ENCODE measurements around the gene CCAR1.
"Not testable (repeated sequence)": the region's sequence is repeated elsewhere in the genome, so short reads cannot be mapped to it uniquely, and the experiment has no call there.

CCAR1 gene

GRCh38 chr10:68720793-68721672, at the start of gene CCAR1:
Gene CCAR1, plus strand, starts transcription at chr10:68721239. Its CDS starts 1,266 bp downstream, at chr10:68722505.
- DNase-seq: peak; percentile 96

- DNase-seq: no peak
Observed at GRCh38 chr10:68684413-68684812, 36.6 kb upstream of the CCAR1 start.

GRCh38 chr10:68696018-68696417, 25.0 kb upstream of the CCAR1 start:
- DNase-seq: no peak

GRCh38 chr10:68697106-68697505, 23.9 kb upstream of the CCAR1 start:
- no peak for DNase-seq

- no peak for DNase-seq
Observed at GRCh38 chr10:68700197-68700596, 20.8 kb upstream of the CCAR1 start.

GRCh38 chr10:68705548-68705947, 15.5 kb upstream of the CCAR1 start:
- no peak for DNase-seq

- not testable (repeated sequence) for DNase-seq
Observed at GRCh38 chr10:68708987-68709386, 12.1 kb upstream of the CCAR1 start.

GRCh38 chr10:68713065-68713464, 8.0 kb upstream of the CCAR1 start:
- not testable (repeated sequence) for DNase-seq

- no peak for DNase-seq
Observed at GRCh38 chr10:68717435-68717834, 3.6 kb upstream of the CCAR1 start.

- peak; percentile 22 for DNase-seq
Observed at GRCh38 chr10:68721673-68722335, 765 bp downstream of the CCAR1 start.

GRCh38 chr10:68725016-68725415, 4.0 kb downstream of the CCAR1 start:
- no peak for DNase-seq

GRCh38 chr10:68727146-68727545, 6.1 kb downstream of the CCAR1 start:
- DNase-seq: no peak

- DNase-seq: no peak
Observed at GRCh38 chr10:68732651-68733050, 11.6 kb downstream of the CCAR1 start.

- DNase-seq: no peak
Observed at GRCh38 chr10:68734349-68734748, 13.3 kb downstream of the CCAR1 start.

- DNase-seq: no peak
Observed at GRCh38 chr10:68735119-68735518, 14.1 kb downstream of the CCAR1 start.

GRCh38 chr10:68735739-68736138, 14.7 kb downstream of the CCAR1 start:
- DNase-seq: not testable (repeated sequence)

- DNase-seq: not testable (repeated sequence)
Observed at GRCh38 chr10:68740676-68741075, 19.6 kb downstream of the CCAR1 start.

- DNase-seq: no peak
Observed at GRCh38 chr10:68742397-68742796, 21.4 kb downstream of the CCAR1 start.

- DNase-seq: no peak
Observed at GRCh38 chr10:68752711-68753350, 31.8 kb downstream of the CCAR1 start.

GRCh38 chr10:68756246-68756645, 35.2 kb downstream of the CCAR1 start:
- DNase-seq: no peak

GRCh38 chr10:68756766-68757165, 35.7 kb downstream of the CCAR1 start:
- DNase-seq: no peak

- no peak for DNase-seq
Observed at GRCh38 chr10:68759223-68759863, 38.3 kb downstream of the CCAR1 start.

GRCh38 chr10:68759967-68760366, 38.9 kb downstream of the CCAR1 start:
- DNase-seq: no peak

Measured in NCI-H345 (cell line).